Fibroblast of villous mesenchyme (primary cell): ENCODE results near the gene CD47. TPM values are rescaled to one million over a fixed set of nuclear protein-coding genes. Genes with fewer than 3 reads are reported as not detected.

Source experiments
- DNase-seq: peaks from one replicate; pipeline ENCODE4 v3.0.0-alpha.2; 2010; ENCODE audit warnings: low read depth
- H3K4me3 ChIP-seq: 2 replicates; pipeline ENCODE4 v1.5.1; 2011; ENCODE audit warnings: low read depth, mild to moderate bottlenecking, low read length
- total RNA-seq: library from RNA; depleted of rRNA; stranded (reverse); fragments of >200 nt; gene quantifications from 2 replicates; pipeline ENCODE4 v1.2.3, GENCODE V29; 2012
- TF ChIP-seq, protein P1 (sequence below): IDR thresholded peaks from 2 replicates; pipeline ENCODE4 v1.5.1; 2012; ENCODE audit warnings: low read depth, mild to moderate bottlenecking, low read length; ENCODE audit not compliant: insufficient read depth

The CD47 gene
- total RNA-seq, 1 donor = 76.4 TPM

DNA sequence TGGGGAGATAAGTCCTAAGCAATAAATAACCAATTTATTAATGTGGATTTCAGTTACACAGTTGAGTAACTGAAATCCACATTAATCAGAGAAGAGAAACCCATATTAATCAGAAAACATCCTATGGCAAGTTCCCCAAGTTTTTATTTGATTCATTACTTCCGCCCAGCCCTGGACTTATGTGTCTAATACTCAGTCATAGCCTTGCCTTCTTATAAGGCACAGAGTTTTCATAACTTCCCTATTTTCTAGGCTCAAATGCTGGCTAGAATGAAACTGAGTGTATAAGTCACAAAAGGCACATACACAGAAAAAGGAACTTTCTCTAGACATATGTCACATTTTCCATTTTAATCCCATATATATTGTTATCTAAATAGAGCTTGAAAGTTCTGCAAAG, 28.8 kb downstream of the CD47 start:
- DNase-seq = no peak
- TF ChIP-seq, protein P1, sequence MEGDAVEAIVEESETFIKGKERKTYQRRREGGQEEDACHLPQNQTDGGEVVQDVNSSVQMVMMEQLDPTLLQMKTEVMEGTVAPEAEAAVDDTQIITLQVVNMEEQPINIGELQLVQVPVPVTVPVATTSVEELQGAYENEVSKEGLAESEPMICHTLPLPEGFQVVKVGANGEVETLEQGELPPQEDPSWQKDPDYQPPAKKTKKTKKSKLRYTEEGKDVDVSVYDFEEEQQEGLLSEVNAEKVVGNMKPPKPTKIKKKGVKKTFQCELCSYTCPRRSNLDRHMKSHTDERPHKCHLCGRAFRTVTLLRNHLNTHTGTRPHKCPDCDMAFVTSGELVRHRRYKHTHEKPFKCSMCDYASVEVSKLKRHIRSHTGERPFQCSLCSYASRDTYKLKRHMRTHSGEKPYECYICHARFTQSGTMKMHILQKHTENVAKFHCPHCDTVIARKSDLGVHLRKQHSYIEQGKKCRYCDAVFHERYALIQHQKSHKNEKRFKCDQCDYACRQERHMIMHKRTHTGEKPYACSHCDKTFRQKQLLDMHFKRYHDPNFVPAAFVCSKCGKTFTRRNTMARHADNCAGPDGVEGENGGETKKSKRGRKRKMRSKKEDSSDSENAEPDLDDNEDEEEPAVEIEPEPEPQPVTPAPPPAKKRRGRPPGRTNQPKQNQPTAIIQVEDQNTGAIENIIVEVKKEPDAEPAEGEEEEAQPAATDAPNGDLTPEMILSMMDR = no peak
- H3K4me3 ChIP-seq = no peak overlapping the region

DNA sequence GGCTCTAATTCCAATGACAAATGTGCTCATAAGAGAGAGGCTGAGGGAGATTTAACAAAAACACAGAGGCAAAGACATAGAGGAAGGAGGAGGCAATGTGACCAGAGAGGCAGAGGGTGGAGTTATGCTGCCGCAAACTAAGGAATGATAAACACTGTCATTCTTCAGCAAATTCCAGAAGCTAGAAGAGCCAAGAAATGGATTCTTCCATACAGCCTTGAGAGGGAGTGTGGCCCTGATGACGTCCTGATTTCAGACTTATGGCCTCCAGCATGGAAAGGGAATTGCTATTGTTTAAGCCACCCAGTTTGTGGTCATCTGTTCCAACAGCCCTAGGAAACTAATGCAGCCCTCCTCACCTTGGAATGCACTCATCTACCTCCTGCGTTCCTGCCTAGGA, 30.5 kb downstream of the CD47 start:
- no peak overlapping the region for H3K4me3 ChIP-seq
- TF ChIP-seq, protein P1 = no peak
- peak; percentile 65 for DNase-seq

DNA sequence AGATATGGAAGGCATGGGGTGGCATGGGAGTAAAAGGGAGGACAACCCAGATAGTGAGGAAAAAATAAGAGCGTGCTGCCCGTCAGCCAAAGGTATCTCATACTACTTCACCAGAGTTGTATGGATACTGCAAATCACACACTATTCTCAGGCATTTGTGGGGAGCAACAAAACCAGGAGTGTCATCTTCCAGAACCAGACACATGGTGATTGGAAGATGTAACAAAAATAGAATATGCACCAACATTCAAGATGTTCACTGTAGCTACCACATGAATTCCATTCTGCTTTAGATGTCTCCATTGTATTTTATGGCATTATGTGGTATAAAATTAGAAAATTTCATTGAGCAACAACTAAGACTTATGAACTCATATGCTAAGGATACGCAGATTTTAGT, 34.9 kb downstream of the CD47 start:
- H3K4me3 ChIP-seq = no peak overlapping the region
- DNase-seq = no peak
- TF ChIP-seq, protein P1 = no peak

DNA sequence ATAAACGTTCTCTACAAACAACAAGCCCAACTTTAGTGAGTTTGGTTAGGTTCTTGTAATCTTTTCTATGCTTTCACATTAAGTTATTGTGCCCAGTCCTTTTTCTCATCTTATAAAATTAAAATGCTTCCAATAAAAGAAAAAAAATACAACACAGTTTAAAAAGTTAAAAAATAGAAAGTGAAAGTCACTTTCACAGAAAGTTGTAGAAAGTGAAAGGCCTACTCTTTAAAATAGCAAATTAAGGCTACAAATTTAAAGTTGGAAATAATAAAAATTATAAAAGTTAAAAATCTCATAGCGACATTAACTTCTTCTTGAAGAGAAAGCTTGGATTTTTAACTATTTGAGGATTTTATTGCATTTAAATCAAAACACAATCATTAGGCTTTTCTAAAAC, 35.9 kb downstream of the CD47 start:
- TF ChIP-seq, protein P1 = no peak
- no peak for DNase-seq
- no peak overlapping the region for H3K4me3 ChIP-seq

DNA sequence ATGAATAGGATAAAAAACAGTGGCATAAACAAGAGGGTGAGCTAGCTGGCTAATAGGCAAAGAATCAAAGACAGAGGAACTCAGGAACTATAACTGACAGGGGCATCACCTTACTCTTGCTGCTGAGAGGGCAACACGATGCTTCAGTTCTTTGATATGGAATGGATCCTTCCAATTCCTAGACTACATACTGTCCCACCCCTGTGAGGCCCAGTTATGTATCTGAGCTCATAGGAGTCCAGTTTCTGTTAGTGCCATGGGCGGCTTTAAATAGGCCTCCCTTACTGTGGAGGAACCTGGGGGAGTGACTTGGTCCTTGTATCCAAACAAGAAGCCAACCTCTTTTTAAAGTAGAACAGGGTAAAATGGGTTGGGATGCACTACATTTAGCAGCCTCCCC, 37.3 kb downstream of the CD47 start:
- TF ChIP-seq, protein P1 = no peak
- no peak overlapping the region for H3K4me3 ChIP-seq
- no peak for DNase-seq

DNA sequence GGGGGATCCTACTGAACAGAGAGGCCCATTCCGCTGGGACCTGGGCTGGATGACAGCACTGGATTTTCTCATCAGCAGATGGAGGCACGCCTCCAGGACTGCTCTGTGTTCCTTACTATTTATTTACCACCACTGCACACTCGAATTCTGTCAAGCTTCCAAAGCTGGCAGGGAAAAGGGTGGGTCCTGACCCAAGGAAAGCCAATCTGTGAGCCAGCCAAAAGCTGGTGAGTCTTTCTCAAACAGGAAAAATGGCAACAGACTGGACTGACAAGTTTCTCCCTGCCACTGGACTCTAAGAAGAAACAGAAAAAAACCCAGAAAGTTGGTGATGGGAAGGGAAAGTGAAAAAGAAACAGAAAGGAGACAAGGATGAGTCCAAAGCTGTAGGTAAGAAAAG, 37.8 kb downstream of the CD47 start:
- TF ChIP-seq, protein P1 = no peak
- H3K4me3 ChIP-seq = no peak overlapping the region
- no peak for DNase-seq

DNA sequence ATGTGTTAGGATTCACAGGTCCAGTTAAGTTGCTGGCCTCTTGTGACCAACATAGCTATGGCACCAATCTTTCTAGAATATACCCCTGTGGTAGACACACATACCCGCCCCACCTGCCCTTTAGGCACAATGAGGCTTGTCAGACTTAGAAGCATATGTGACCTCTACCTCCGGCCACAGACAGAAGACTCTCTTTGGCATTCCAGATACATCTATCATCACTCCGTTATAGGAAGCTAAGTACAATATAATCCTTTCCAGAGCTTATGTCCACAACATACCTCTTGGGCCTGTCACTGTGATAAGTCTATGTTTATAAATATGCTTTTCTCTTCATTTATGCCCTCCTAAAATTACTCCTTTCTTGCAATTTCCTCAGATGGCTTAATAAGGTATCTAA, 39.8 kb downstream of the CD47 start:
- H3K4me3 ChIP-seq = no peak overlapping the region
- DNase-seq = peak; percentile 53
- TF ChIP-seq, protein P1 = no peak
